H1 (cell line): ENCODE measurements around the gene RAB8B. TPM values are rescaled to one million over a fixed set of nuclear protein-coding genes. Genes with fewer than 3 reads are reported as not detected.

Source experiments
- CTCF ChIA-PET: fragments of 300-600 bp; sonication (Branson Sonifier 250); formaldehyde crosslinking; loops from one replicate; lab custom pipeline; 2021; ENCODE audit not compliant: partially characterized antibody; lab: Charles Lee
- POLR2A ChIA-PET: fragments of 300-600 bp; sonication (Branson Sonifier 250); formaldehyde crosslinking; loops from one replicate; lab custom pipeline; 2021; ENCODE audit warnings: inconsistent platforms; ENCODE audit not compliant: partially characterized antibody; lab: Charles Lee
- DNase-seq, 2 experiments: peaks; one replicate each; pipeline versions ENCODE4 v3.0.0 to v3.0.0-alpha.2; 2010 to 2022; ENCODE audit warnings: low spot score in 2 of 2, low read depth in 1 of 2, mixed read lengths in 1 of 2
- FAIRE-seq: peaks from 2 replicates; lab custom pipeline; 2011; peaks lifted over from hg19 to GRCh38; lab: Jason Lieb, UNC
- H2AFZ ChIP-seq: 2 replicates; pipeline ENCODE4 v1.8.1; 2012; ENCODE audit warnings: low read length, inconsistent platforms
- H2AK5ac ChIP-seq: 2 replicates; pipeline ENCODE4 v1.6.1; 2013; ENCODE audit warnings: low read depth, low read length
- H2BK120ac ChIP-seq: replicated peaks from 2 replicates; pipeline ENCODE3; 2013; ENCODE audit warnings: low read depth, low read length, inconsistent platforms
- H2BK12ac ChIP-seq: 2 replicates; pipeline ENCODE4 v1.6.1; 2013; ENCODE audit warnings: low read depth, low read length
- H2BK15ac ChIP-seq: 2 replicates; pipeline ENCODE4 v1.6.1; 2013; ENCODE audit warnings: low read length
- H2BK20ac ChIP-seq: 2 replicates; pipeline ENCODE4 v1.6.1; 2013; ENCODE audit warnings: low read length
- H2BK5ac ChIP-seq: 2 replicates; pipeline ENCODE4 v1.6.1; 2013; ENCODE audit warnings: low read depth, low read length
- H3K14ac ChIP-seq: 2 replicates; pipeline ENCODE4 v1.6.1; 2013; ENCODE audit warnings: inconsistent platforms; ENCODE audit not compliant: insufficient read length
- H3K18ac ChIP-seq: 2 replicates; pipeline ENCODE4 v1.6.1; 2013; ENCODE audit warnings: low read length; ENCODE audit errors: extremely low read depth
- H3K23ac ChIP-seq: 2 replicates; pipeline ENCODE4 v1.6.1; 2013; ENCODE audit warnings: inconsistent platforms; ENCODE audit not compliant: insufficient read length
- H3K23me2 ChIP-seq: 2 replicates; pipeline ENCODE4 v1.6.1; 2013; ENCODE audit warnings: low read depth, low read length
- H3K27ac ChIP-seq: 2 replicates; pipeline ENCODE4 v1.6.1; 2011; ENCODE audit warnings: low read depth, low read length, inconsistent platforms
- H3K27me3 ChIP-seq, 4 experiments: replicated peaks in 1 of 4; 1 replicate in 1 of 4; 2 replicates in 3 of 4; pipeline versions ENCODE4 v1.6.1 to v1.8.1; 2011 to 2013; ENCODE audit warnings: low read length in 3 of 4, mild to moderate bottlenecking in 3 of 4, inconsistent platforms in 2 of 4, mixed read lengths in 2 of 4, moderate library complexity in 1 of 4; ENCODE audit not compliant: control insufficient read depth in 3 of 4, insufficient read depth in 3 of 4; ENCODE audit errors: extremely low read depth in 1 of 4
- H3K36me3 ChIP-seq, 4 experiments: 2 replicates each; pipeline versions ENCODE4 v1.6.1 to v1.8.1; 2011 to 2013; ENCODE audit warnings: mild to moderate bottlenecking in 4 of 4, low read length in 3 of 4, moderate library complexity in 2 of 4, control low read depth in 1 of 4, inconsistent platforms in 1 of 4; ENCODE audit not compliant: insufficient read depth in 4 of 4, control insufficient read depth in 2 of 4
- H3K4ac ChIP-seq: replicated peaks from 2 replicates; pipeline ENCODE3; 2013; ENCODE audit warnings: low read length, low read depth, mixed read lengths, inconsistent platforms; ENCODE audit not compliant: insufficient read length
- H3K4me1 ChIP-seq, 4 experiments: replicated peaks in 1 of 4; 1 replicate in 1 of 4; 2 replicates in 3 of 4; pipeline versions ENCODE4 v1.6.1 to v1.8.1; 2011 to 2013; ENCODE audit warnings: low read length in 3 of 4, inconsistent platforms in 2 of 4, mixed read lengths in 1 of 4; ENCODE audit not compliant: insufficient read depth in 4 of 4, control insufficient read depth in 3 of 4
- H3K4me2 ChIP-seq, 2 experiments: 2 replicates each; pipeline versions ENCODE4 v1.6.1 to v1.8.1; 2011 to 2013; ENCODE audit warnings: low read depth in 2 of 2, low read length in 2 of 2, control low read depth in 1 of 2, inconsistent platforms in 1 of 2, mild to moderate bottlenecking in 1 of 2; ENCODE audit not compliant: insufficient read depth in 1 of 2
- H3K4me3 ChIP-seq, 4 experiments: fragments of 200-600, 300-600 bp in 1 of 4; sonication (generic), shearing (Covaris generic), sonication (Bioruptor Twin) in 1 of 4; 2 replicates each; pipeline versions ENCODE4 v1.5.1 to v1.8.1; 2011 to 2016; ENCODE audit warnings: low read length in 4 of 4, low read depth in 3 of 4, control low read depth in 2 of 4, inconsistent platforms in 2 of 4, mild to moderate bottlenecking in 2 of 4, mixed read lengths in 1 of 4, moderate library complexity in 1 of 4; ENCODE audit not compliant: insufficient read depth in 2 of 4; ENCODE audit errors: extremely low read depth in 1 of 4
- H3K56ac ChIP-seq: replicated peaks from 2 replicates; pipeline ENCODE3; 2013; ENCODE audit warnings: low read depth, mild to moderate bottlenecking, mixed read lengths, low read length, inconsistent platforms; ENCODE audit not compliant: insufficient read length
- H3K79me1 ChIP-seq: 2 replicates; pipeline ENCODE4 v1.6.1; 2013; ENCODE audit warnings: low read depth, low read length, control low read depth
- H3K79me2 ChIP-seq, 2 experiments: 2 replicates each; pipeline versions ENCODE4 v1.6.1 to v1.8.1; 2012 to 2013; ENCODE audit warnings: low read length in 2 of 2, mild to moderate bottlenecking in 2 of 2, inconsistent platforms in 1 of 2; ENCODE audit not compliant: insufficient read depth in 2 of 2, control insufficient read depth in 1 of 2
- H3K9ac ChIP-seq, 4 experiments: replicated peaks in 1 of 4; 1 replicate in 1 of 4; 2 replicates in 3 of 4; pipeline versions ENCODE4 v1.6.1 to v1.8.1; 2011 to 2013; ENCODE audit warnings: low read depth in 3 of 4, low read length in 3 of 4, control low read depth in 2 of 4, mild to moderate bottlenecking in 2 of 4, moderate library complexity in 2 of 4, inconsistent platforms in 1 of 4; ENCODE audit errors: extremely low read depth in 1 of 4
- H3K9me3 ChIP-seq, 2 experiments: 2 replicates each; pipeline versions ENCODE4 v1.6.1 to v1.8.1; 2012 to 2013; ENCODE audit warnings: mild to moderate bottlenecking in 2 of 2, moderate library complexity in 2 of 2, control low read depth in 1 of 2, inconsistent platforms in 1 of 2, low read depth in 1 of 2, low read length in 1 of 2, mixed read lengths in 1 of 2; ENCODE audit not compliant: insufficient read depth in 2 of 2
- H4K20me1 ChIP-seq, 2 experiments: replicated peaks in 1 of 2; 2 replicates each; pipeline versions ENCODE3 to v1.8.1; 2011 to 2013; ENCODE audit warnings: inconsistent platforms in 2 of 2, low read length in 2 of 2, mild to moderate bottlenecking in 1 of 2; ENCODE audit not compliant: insufficient read depth in 2 of 2, control insufficient read depth in 1 of 2
- H4K5ac ChIP-seq: 2 replicates; pipeline ENCODE4 v1.6.1; 2013; ENCODE audit warnings: low read length, low read depth, mixed read lengths, inconsistent platforms; ENCODE audit not compliant: insufficient read length
- H4K8ac ChIP-seq: 2 replicates; pipeline ENCODE4 v1.8.0; 2013; ENCODE audit warnings: mild to moderate bottlenecking, moderate library complexity, low read length, inconsistent platforms; ENCODE audit not compliant: insufficient read depth; ENCODE audit errors: extremely low read depth
- H4K91ac ChIP-seq: replicated peaks from 2 replicates; pipeline ENCODE3; 2013; ENCODE audit warnings: low read length, mixed read lengths, inconsistent platforms; ENCODE audit not compliant: insufficient read length
- ASH2L ChIP-seq: fragments of 200-600, 300-600 bp; sonication (generic); IDR thresholded peaks from one replicate; pipeline ENCODE4 v1.7.1; 2017; ENCODE audit warnings: low read length
- ATF2 ChIP-seq: IDR thresholded peaks from 2 replicates; pipeline ENCODE4 v1.6.1; 2012; ENCODE audit warnings: low read length, inconsistent platforms
- GABPA ChIP-seq: IDR thresholded peaks from 2 replicates; pipeline ENCODE4 v1.6.1; 2011; ENCODE audit warnings: mild to moderate bottlenecking, low read length, moderate library complexity, borderline replicate concordance; ENCODE audit not compliant: insufficient read depth
- RXRA ChIP-seq: IDR thresholded peaks from 2 replicates; pipeline ENCODE4 v1.6.1; 2011; ENCODE audit warnings: low read depth, mild to moderate bottlenecking, low read length, moderate library complexity; ENCODE audit not compliant: insufficient read depth
- TCF12 ChIP-seq: IDR thresholded peaks from 2 replicates; pipeline ENCODE4 v1.6.1; 2011; ENCODE audit warnings: low read depth, mild to moderate bottlenecking, low read length
- WGBS, 2 experiments: shearing (Covaris generic) in 1 of 2; methylation state at CpG; one replicate each; pipeline versions ENCODE4 v1.1.6 to v1.1.7; 2013 to 2015; ENCODE audit warnings: low lambda C conversion rate in 2 of 2, mixed read lengths in 2 of 2, inconsistent platforms in 1 of 2, low coverage in 1 of 2, missing lambda C conversion rate in 1 of 2; ENCODE audit not compliant: insufficient replicate concordance in 2 of 2, insufficient coverage in 1 of 2, insufficient read length in 1 of 2; ENCODE audit errors: extremely low coverage in 1 of 2, missing lambda C conversion rate in 1 of 2; 5-methylcytosine and 5-hydroxymethylcytosine counted together
- polyA plus RNA-seq, 7 experiments: library from polyadenylated mRNA; depleted of rRNA in 3 of 7; stranded (reverse) in 5 of 7; unstranded in 2 of 7; fragments of >200 nt in 5 of 7; fragments of 200-250 nt in 2 of 7; gene quantifications; 1 replicate in 5 of 7; 2 replicates in 1 of 7; 4 replicates in 1 of 7; pipeline versions ENCODE4 v1.2.1 to v1.2.3, GENCODE V29; 2011 to 2013; ENCODE audit warnings: missing spikeins in 2 of 7, mixed read lengths in 2 of 7
- total RNA-seq: library from RNA; stranded (reverse); fragmentation: NEBNext Ultra II Directional; extraction: Animal tissue kit (Norgen Biotek cat#: 25700); gene quantifications from 2 replicates; pipeline ENCODE4 v1.2.1, GENCODE V29; 2021

RAB8B gene
- total and polyA plus RNA-seq, 2 of the 8 experiments (the other 6 are each of a cell fraction or from before 2014, with no cell fraction given): 9.5 to 47.8 TPM

- no peak overlapping the region for H4K8ac ChIP-seq
- H2BK20ac ChIP-seq: no peak overlapping the region
- H3K56ac ChIP-seq: no peak overlapping the region
- no peaks in the 10 kb centered on the region for H3K79me2 ChIP-seq
- WGBS, 2 experiments: 88% methylated on average over 1 of the region's 1 CpG; no CpG with 5 or more reads in 1 of the 2 experiments
- CTCF ChIA-PET: interaction anchor here (0.9 to 3.5 kb wide), 17 partner anchors 10 to 322 kb away, joined by 3 to 14 read pairs (median 4); no protein-coding TSS in a partner anchor
- H2BK5ac ChIP-seq: no peak overlapping the region
- no peak overlapping the region for H2BK15ac ChIP-seq
- H3K79me1 ChIP-seq: no peaks in the 10 kb centered on the region
- no peak overlapping the region for H2BK120ac ChIP-seq
- H3K4me2 ChIP-seq: no peak overlapping the region
- H3K36me3 ChIP-seq: peaks cover 0 to 7% (median 0%) of the 10 kb centered on the region in 4 experiments; a peak in 3 of 8 replicates
- H3K14ac ChIP-seq: no peak overlapping the region
- H3K27me3 ChIP-seq: no peaks in the 10 kb centered on the region
- H3K23me2 ChIP-seq: no peaks in the 10 kb centered on the region
- H3K4me1 ChIP-seq: no peaks in the 10 kb centered on the region
- H2AK5ac ChIP-seq: no peak overlapping the region
- no peak overlapping the region for H3K9ac ChIP-seq
- no peak overlapping the region for H3K4ac ChIP-seq
- H2AFZ ChIP-seq: no peak overlapping the region
- no peak overlapping the region for H3K27ac ChIP-seq
- POLR2A ChIA-PET: no interaction called here
- H3K23ac ChIP-seq: no peak overlapping the region
- H3K9me3 ChIP-seq: no peaks in the 10 kb centered on the region
- no peak overlapping the region for H2BK12ac ChIP-seq
- H3K4me3 ChIP-seq: no peak overlapping the region
- peaks cover 0 to 3% of the 10 kb centered on the region in 2 experiments for H4K20me1 ChIP-seq
- H4K91ac ChIP-seq: no peak overlapping the region
- H3K18ac ChIP-seq: no peak overlapping the region
- no peak overlapping the region for H4K5ac ChIP-seq
- TF ChIP-seq GABPA (no peak), RXRA (no peak), TCF12 (no peak), ASH2L (no peak), ATF2 (no peak)
- DNase-seq (no peak), FAIRE-seq (peak; percentile 7)
Observed at GRCh38 chr15:63288342-63288741, 98.9 kb downstream of the RAB8B start.
